Measurements from ENCODE around the gene BACE2.
"Not testable (repeated sequence)": the region's sequence is repeated elsewhere in the genome, so short reads cannot be mapped to it uniquely, and the experiment has no call there.

BACE2 gene

GRCh38 chr21:41243107-41243506 lies 75.1 kb downstream of the BACE2 start:
- no peak for DNase-seq

DNA sequence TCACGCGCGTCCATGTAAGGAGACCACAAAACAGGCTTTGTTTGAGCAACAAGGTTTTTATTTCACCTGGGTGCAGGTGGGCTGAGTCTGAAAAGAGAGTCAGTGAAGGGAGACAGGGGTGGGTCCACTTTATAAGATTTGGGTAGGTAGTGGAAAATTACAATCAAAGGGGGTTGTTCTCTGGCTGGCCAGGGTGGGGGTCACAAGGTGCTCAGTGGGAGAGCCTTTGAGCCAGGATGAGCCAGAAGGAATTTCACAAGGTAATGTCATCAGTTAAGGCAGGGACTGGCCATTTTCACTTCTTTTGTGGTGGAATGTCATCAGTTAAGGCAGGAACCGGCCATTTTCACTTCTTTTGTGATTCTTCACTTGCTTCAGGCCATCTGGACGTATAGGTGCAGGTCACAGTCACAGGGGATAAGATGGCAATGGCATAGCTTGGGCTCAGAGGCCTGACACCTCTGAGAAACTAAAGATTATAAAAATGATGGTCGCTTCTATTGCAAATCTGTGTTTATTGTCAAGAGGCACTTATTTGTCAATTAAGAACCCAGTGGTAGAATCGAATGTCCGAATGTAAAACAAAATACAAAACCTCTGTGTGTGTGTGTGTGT lies 76.4 kb downstream of the BACE2 start:
- DNase-seq: not testable (repeated sequence)

- no peak for DNase-seq
These were observed 77.7 kb downstream of the BACE2 start for GRCh38 chr21:41245509-41246135.

DNA sequence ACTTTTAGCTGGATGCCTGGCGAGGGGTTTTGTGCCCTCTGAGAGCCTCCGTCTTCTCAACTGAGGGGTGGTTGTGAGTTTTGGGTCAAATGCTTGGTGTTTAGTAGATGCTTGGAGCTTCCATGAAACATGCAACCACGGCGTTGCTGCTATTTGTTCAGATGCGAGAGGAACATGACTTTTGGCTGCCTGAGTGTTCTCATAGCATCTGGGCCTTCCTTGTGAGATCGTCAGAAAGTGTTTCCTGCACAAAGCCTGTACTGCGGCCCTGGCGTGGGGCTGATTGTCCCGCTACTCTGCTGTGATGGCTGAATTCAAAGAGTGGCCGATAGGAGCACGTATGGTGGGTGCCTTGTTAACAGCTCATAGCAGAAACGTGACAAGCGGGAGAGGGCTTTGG lies 78.8 kb downstream of the BACE2 start:
- DNase-seq: no peak

- no peak for DNase-seq
These were observed 79.9 kb downstream of the BACE2 start for GRCh38 chr21:41247561-41248545.

- DNase-seq: no peak
These were observed 81.5 kb downstream of the BACE2 start for GRCh38 chr21:41249476-41249875.

DNA sequence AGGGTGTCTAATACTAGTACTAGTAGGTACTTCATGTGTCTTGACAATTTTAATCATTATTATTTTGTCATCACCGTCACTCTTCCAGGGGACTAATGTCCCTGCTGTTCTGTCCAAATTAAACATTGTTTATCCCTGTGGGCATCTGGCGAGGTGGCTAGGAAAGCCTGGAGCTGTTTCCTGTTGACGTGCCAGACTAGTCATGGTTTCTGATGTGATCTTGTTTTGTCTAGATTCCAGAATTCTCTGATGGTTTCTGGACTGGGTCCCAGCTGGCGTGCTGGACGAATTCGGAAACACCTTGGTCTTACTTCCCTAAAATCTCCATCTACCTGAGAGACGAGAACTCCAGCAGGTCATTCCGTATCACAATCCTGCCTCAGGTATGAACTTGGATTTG lies 82.6 kb downstream of the BACE2 start:
- DNase-seq: peak in 1 of 3 experiments; percentile 34

DNA sequence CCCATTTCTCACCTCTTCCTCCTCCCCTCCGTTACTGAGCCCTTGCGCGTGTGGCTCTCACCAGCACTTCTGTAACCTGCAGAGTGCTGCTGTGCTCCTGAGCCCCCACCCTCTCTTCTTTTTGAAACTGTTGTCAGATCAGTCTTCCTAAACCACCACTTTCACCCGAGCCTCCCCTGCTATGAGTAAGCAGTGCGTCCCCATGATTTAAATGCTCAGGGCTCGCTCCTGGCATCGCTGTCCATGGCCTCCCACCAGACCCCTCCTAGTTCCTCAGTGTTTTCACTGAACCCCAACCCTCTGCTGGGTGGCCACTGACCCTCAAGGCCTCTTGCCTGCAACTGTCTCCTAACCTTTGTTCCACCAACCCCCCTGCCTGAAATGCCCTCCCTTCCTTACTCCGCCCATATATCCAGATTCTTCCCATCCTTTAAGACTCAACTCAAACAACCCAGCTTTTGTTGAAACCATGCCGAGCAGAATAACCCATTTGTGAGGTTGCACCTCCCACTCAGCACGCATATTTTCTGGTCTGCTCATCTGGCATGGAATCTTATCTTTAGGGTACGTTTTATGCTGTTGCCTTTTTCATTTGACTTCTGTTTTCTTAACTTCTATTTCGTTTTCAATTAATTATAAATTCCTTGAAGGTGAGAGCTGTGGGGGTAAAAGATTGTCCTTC lies 84.1 kb downstream of the BACE2 start:
- no peak for DNase-seq

GRCh38 chr21:41254090-41254700 lies 86.2 kb downstream of the BACE2 start:
- no peak for DNase-seq

DNA sequence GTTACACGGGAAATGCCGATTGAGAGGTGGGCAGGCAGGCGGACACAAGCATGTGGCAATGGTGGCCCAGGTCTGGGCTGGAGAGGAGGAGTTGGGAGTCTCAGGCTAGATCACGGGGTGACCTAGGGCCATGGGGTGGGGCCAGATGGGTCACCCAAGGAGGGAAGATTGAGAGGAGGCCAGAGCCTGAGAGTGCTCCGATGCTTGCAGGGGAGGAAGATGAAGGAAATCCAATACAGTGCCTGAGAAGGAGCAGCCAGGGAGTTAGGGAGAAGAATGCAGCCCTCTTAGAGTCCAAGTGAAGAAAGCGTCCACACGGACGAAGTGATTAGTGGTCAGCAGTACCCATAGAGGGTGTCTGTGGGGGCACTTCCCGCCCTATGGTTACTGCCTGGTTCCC lies 87.2 kb downstream of the BACE2 start:
- DNase-seq: no peak

DNA sequence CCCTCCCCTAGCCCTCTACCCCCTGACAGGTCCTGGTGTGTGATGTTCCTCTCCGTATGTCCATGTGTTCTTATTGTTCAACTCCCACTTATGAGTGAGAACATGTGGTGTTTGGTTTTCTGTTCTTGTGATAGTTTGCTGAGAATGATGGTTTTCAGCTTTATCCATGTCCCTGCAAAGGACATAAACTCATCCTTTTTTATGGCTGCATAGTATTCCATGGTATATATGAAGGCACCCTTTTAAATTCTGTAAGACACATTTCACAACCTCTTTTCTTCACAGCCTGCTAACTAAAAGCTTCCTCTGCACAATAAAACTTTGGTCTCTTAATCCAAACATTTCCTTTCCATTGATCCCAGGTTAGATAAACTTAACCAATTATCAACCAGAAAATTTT lies 88.3 kb downstream of the BACE2 start:
- not testable (repeated sequence) for DNase-seq

DNA sequence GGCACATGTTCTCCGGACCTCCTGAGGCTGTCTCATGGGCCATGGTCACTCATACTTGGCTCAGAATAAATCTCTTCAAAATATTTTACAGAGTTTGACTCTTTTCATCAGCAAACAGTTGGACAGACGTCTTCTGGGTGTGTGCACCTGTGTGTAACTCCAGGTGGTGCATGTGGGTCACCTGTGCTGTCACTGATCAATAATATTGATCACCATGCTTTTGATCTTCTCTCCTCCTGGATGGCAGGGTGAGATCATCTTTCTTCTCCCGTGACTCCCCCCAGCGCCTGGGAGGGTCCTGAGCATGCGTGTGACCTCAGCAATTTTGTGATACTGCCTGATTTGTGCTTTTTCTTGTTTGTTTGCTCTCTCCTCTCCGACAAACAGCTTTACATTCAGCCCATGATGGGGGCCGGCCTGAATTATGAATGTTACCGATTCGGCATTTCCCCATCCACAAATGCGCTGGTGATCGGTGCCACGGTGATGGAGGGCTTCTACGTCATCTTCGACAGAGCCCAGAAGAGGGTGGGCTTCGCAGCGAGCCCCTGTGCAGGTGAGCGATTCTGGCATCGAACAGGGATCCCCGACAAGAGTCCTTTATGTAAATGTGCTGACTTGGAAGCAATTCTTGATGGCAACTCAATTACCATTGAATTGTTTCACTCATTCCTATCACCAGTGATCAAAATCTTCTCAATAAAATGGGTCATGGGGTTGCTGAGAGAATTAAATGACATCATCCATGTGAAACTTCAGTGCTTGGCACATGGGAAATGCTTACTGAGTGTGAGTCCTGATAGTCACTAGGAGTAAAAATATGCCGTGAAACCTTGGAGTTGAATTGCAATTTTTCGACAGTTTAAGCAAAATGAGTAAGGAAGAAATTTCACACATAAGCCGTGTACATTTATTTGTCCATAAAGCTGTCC lies 89.1 kb downstream of the BACE2 start:
- no peak for DNase-seq

DNA sequence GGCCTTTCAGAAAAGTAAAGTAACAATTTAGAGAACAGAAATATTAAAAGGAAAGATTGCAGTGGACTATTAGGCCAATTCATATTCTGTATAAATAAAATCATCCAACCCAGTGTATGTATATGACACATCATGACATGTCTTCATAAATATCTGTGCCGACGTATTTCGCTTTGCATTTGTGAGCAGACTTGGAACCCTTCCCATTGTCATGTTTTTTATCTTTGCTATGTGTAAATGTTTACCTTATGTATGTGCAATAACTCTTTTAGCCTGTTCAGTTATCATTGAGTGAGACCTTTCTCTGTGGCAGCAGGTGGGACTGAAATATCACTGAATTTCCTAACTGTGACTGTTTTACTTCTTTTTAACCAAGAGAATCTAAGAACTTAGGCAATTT lies 90.7 kb downstream of the BACE2 start:
- DNase-seq: peak in 2 of 3 experiments; percentile 56 to 91

GRCh38 chr21:41260428-41260827 lies 92.5 kb downstream of the BACE2 start:
- DNase-seq: no peak

GRCh38 chr21:41267346-41267745 lies 99.4 kb downstream of the BACE2 start:
- DNase-seq: no peak

GRCh38 chr21:41269535-41269934 lies 101.6 kb downstream of the BACE2 start:
- DNase-seq: peak in 1 of 3 experiments; percentile 26

DNA sequence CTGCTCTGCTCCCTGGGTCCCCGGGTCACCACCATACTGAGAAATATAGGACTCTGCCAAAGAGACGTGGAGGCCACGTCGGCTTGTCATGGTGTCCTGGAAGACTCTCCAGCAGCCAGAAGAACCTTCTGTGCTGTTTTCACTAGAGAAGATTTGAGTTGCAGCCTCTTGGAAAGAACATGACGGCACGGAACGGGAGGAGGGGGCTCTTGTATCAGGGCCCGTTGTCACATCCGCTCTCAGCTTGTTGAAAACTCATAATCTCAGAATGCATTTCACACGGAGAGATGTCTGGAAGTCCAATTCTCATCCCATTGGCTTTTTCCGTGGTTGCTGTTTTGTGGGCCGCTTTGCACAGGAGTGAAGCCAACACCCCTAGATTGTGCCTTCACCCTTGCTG lies 109.2 kb downstream of the BACE2 start:
- no peak for DNase-seq

- no peak for DNase-seq
These were observed 109.9 kb downstream of the BACE2 start for GRCh38 chr21:41277846-41278245.

- DNase-seq: no peak
These were observed 112.4 kb downstream of the BACE2 start for GRCh38 chr21:41280115-41280919.

- DNase-seq: no peak
These were observed 114.5 kb downstream of the BACE2 start for GRCh38 chr21:41282412-41282811.

Data from NCI-H1417 (cell line).